ENCODE measurements around the gene RAD51B.

Gene RAD51B

DNA sequence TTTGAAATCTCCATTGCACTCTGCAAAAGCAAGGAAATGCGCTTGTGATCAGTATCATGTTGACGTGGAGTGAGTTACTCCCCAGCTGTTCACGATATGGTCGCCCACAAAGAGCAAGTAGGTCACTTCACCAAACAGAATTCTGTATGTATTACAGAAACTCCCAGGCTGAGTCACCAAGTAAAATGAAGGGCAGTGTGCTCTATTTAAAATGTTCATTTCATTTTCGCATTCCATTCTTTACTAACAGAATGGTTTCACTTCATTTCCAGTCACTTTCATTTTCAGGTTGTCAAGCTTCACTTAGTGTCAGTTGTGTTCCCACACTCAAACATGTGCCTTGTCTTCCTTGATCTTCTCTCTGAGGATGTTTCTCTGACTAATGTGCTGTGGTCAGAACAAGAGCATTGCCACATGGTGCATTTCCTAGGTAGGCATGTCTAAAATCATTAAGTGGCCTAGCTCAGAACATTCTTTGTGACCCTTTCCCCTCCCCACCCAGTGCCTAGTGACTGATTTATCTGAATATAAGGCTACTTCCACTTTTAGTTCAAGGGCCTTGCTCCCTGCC is 391.2 kb downstream of the RAD51B start:
- CTCF ChIA-PET, result no interaction called here

DNA sequence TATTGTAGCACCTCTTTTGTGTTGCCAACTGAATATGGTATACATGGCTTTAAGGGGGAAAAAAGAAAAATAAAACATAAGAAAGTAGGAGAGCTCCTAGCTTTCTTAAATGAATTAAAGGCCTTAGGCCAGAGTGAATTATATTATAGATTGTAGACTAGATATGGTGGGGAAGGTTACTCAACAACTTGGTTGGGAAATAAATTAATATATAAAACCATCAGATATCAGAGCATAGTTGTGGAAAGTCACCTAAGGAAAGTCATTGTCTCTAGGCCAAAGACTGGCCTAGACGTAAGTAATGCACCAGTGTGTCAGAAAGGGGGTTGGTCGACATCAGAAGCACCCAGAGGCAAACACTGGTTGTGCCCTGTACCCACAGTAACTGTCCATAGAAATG is 391.8 kb downstream of the RAD51B start:
- no peaks in the 10 kb centered on the region for H3K36me3 ChIP-seq (ENCODE audit: control insufficient read depth in 2 of 2, insufficient read depth in 1 of 2, low read length in 2 of 2)
- H3K4me1 ChIP-seq (ENCODE audit: control insufficient read depth, insufficient read depth, low read length), result peaks cover 11% of the 10 kb centered on the region
- H3K4me3 ChIP-seq (ENCODE audit: low read depth, low read length), result no peak overlapping the region
- CTCF ChIA-PET, result no interaction called here
- no peak for TF ChIP-seq OVOL3 (tag by site-specific recombination; IDR thresholded peaks at IDR 0.05)
- no peak for TF ChIP-seq ZNF18 (tag by site-specific recombination; IDR thresholded peaks at IDR 0.05)
- no peak for TF ChIP-seq KLF8 (tag by site-specific recombination; IDR thresholded peaks at IDR 0.05)
- no peak for TF ChIP-seq ZNF16 (tag by site-specific recombination; IDR thresholded peaks at IDR 0.05; ENCODE audit: low read depth)
- no peak for TF ChIP-seq ZNF449 (tag by site-specific recombination; IDR thresholded peaks at IDR 0.05)
- TF ChIP-seq ZNF121 (tag by site-specific recombination; IDR thresholded peaks at IDR 0.05), result no peak
- no peak for TF ChIP-seq ZNF664 (tag by site-specific recombination; IDR thresholded peaks at IDR 0.05)
- no peak for TF ChIP-seq ZNF561 (tag by site-specific recombination; IDR thresholded peaks at IDR 0.05; ENCODE audit: borderline replicate concordance)
- no peak for TF ChIP-seq ZFP69B (tag by site-specific recombination; IDR thresholded peaks at IDR 0.05)
- TF ChIP-seq GLIS1 (tag by site-specific recombination; IDR thresholded peaks at IDR 0.05), result no peak
- TF ChIP-seq ZNF768 (tag by site-specific recombination; IDR thresholded peaks at IDR 0.05), result no peak
- TF ChIP-seq, protein P1, sequence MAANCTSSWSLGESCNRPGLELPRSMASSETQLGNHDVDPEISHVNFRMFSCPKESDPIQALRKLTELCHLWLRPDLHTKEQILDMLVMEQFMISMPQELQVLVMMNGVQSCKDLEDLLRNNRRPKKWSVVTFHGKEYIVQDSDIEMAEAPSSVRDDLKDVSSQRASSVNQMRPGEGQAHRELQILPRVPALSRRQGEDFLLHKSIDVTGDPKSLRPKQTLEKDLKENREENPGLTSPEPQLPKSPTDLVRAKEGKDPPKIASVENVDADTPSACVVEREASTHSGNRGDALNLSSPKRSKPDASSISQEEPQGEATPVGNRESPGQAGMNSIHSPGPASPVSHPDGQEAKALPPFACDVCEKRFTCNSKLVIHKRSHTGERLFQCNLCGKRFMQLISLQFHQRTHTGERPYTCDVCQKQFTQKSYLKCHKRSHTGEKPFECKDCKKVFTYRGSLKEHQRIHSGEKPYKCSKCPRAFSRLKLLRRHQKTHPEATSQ (tag by site-specific recombination; IDR thresholded peaks at IDR 0.05), result no peak
- no peak for TF ChIP-seq ZNF394 (tag by site-specific recombination; IDR thresholded peaks at IDR 0.05; ENCODE audit: borderline replicate concordance)
- no peak for TF ChIP-seq INSM2 (tag by site-specific recombination; IDR thresholded peaks at IDR 0.05)
- no peak for TF ChIP-seq HOXD13 (CRISPR knock-in tag; IDR thresholded peaks at IDR 0.05; ENCODE audit: borderline replicate concordance)
- no peaks in the 10 kb centered on the region for H3K9me3 ChIP-seq (ENCODE audit: control insufficient read depth, insufficient read depth, low read depth, low read length)
- H3K27ac ChIP-seq (ENCODE audit: extremely low read depth, low read depth, low read length), result no peak overlapping the region
- POLR2A ChIA-PET, result no interaction called here

More for the DNA sequence above, 391.2 kb downstream of the RAD51B start:
- Histone ChIP-seq H3K27ac (ENCODE audit: extremely low read depth, low read depth, low read length) (no peak overlapping the region), H3K4me1 (ENCODE audit: control insufficient read depth, insufficient read depth, low read length) (peaks cover 6% of the 10 kb centered on the region), H3K36me3 (ENCODE audit: control insufficient read depth in 2 of 2, insufficient read depth in 1 of 2, low read length in 2 of 2) (no peaks in the 10 kb centered on the region), H3K4me3 (ENCODE audit: low read depth, low read length) (no peak overlapping the region), H3K9me3 (ENCODE audit: control insufficient read depth, insufficient read depth, low read depth, low read length) (no peaks in the 10 kb centered on the region)
- TF ChIP-seq REST (tag by site-specific recombination; IDR thresholded peaks at IDR 0.05) (no peak), PRDM1 (tag by site-specific recombination; IDR thresholded peaks at IDR 0.05) (peak; percentile 51; the same call in 1 of the 2 replicates)
- POLR2A ChIA-PET, result no interaction called here

All from HEK293 (cell line).